Amygdala (tissue), 56 donors: ENCODE results near the gene ZNF746.
A peak's percentile ranks its signal among the peaks of the same experiment; 100 is the strongest.

Experiments used
- DNase-seq, 56 donors: peaks; one replicate each; lab custom pipeline; 2025; lab: John Stamatoyannopoulos, UW

The ZNF746 gene

GRCh38 chr7:149493366-149493765, 4.2 kb downstream of the ZNF746 start:
- no peak for DNase-seq

- no peak for DNase-seq
These were observed 7.4 kb downstream of the ZNF746 start for GRCh38 chr7:149490083-149490760.

- no peak for DNase-seq
These were observed 8.1 kb downstream of the ZNF746 start for GRCh38 chr7:149489391-149490024.

- no peak for DNase-seq
These were observed 18.0 kb downstream of the ZNF746 start for GRCh38 chr7:149479568-149479967.

- DNase-seq: no peak
These were observed 18.9 kb downstream of the ZNF746 start for GRCh38 chr7:149478754-149479153.

- peak in 1 of 56 donors; percentile 24 for DNase-seq
These were observed 19.8 kb downstream of the ZNF746 start for GRCh38 chr7:149477494-149478443.

GRCh38 chr7:149476791-149477190, 20.8 kb downstream of the ZNF746 start:
- no peak for DNase-seq

- DNase-seq: no peak
These were observed 22.2 kb downstream of the ZNF746 start for GRCh38 chr7:149475121-149476045.

- DNase-seq: no peak
These were observed 23.1 kb downstream of the ZNF746 start for GRCh38 chr7:149474309-149475120.

- no peak for DNase-seq
These were observed 24.4 kb downstream of the ZNF746 start for GRCh38 chr7:149473251-149473650.

GRCh38 chr7:149471289-149471953, 26.2 kb downstream of the ZNF746 start:
- no peak for DNase-seq

GRCh38 chr7:149469806-149470205, 27.8 kb downstream of the ZNF746 start:
- no peak for DNase-seq

GRCh38 chr7:149468208-149468607, 29.4 kb downstream of the ZNF746 start:
- DNase-seq: no peak

- no peak for DNase-seq
These were observed 30.2 kb downstream of the ZNF746 start for GRCh38 chr7:149467321-149467859.

GRCh38 chr7:149466364-149466763, 31.2 kb downstream of the ZNF746 start:
- DNase-seq: no peak

- no peak for DNase-seq
These were observed 34.0 kb downstream of the ZNF746 start for GRCh38 chr7:149463500-149464161.

GRCh38 chr7:149462101-149462520, 35.5 kb downstream of the ZNF746 start:
- DNase-seq: no peak
